HepG2 (cell line): ENCODE data around the gene ABCA3. TPM values are rescaled to one million over a fixed set of nuclear protein-coding genes. Genes with fewer than 3 reads are reported as not detected.

Experiments
- ATF3 ChIP-seq: sonication (generic); formaldehyde crosslinking; IDR thresholded peaks from 2 replicates; pipeline ENCODE4 v1.4.0; 2020; ENCODE audit warnings: missing genetic modification reagents
- BCL6 ChIP-seq: IDR thresholded peaks from 2 replicates; pipeline ENCODE4 v1.6.1; 2016; ENCODE audit warnings: missing genetic modification reagents, missing compliant biosample characterization
- BRCA1 ChIP-seq: sonication (generic); formaldehyde crosslinking; IDR thresholded peaks from 2 replicates; pipeline ENCODE4 v1.4.0; 2020; ENCODE audit warnings: missing genetic modification reagents
- EHMT2 ChIP-seq: fragments of 200-600 bp; sonication (generic); IDR thresholded peaks from 2 replicates; pipeline ENCODE4 v1.7.0; 2017; ENCODE audit warnings: antibody characterized with exemption, low read depth, low read length, borderline replicate concordance
- FOXO1 ChIP-seq: sonication (generic); formaldehyde crosslinking; IDR thresholded peaks from 2 replicates; pipeline ENCODE4 v1.4.0; 2020; ENCODE audit warnings: missing genetic modification reagents
- KDM2A ChIP-seq: sonication (generic); formaldehyde crosslinking; IDR thresholded peaks from 2 replicates; pipeline ENCODE4 v1.4.0; 2020; ENCODE audit warnings: low read depth, missing genetic modification reagents, borderline replicate concordance
- KDM5A ChIP-seq: fragments of 200-600 bp; sonication (generic); IDR thresholded peaks from 2 replicates; pipeline ENCODE4 v1.7.0; 2018; ENCODE audit warnings: antibody characterized with exemption, mild to moderate bottlenecking, low read length, borderline replicate concordance
- KLF13 ChIP-seq: sonication (generic); formaldehyde crosslinking; IDR thresholded peaks from 2 replicates; pipeline ENCODE4 v1.4.0; 2020; ENCODE audit warnings: mild to moderate bottlenecking, missing genetic modification reagents
- LRRFIP1 ChIP-seq: sonication (generic); formaldehyde crosslinking; conservative IDR thresholded peaks from 2 replicates; pipeline ENCODE4 v1.4.0; 2020; ENCODE audit warnings: missing genetic modification reagents
- NPAS2 ChIP-seq: sonication (generic); formaldehyde crosslinking; IDR thresholded peaks from 2 replicates; pipeline ENCODE4 v1.8.0; 2022; ENCODE audit warnings: mild to moderate bottlenecking, missing genetic modification reagents, borderline replicate concordance
- PCBP1 ChIP-seq: fragments of 200-400 bp; formaldehyde crosslinking; IDR thresholded peaks from 2 replicates; pipeline ENCODE4 v1.6.1; 2017; ENCODE audit warnings: mild to moderate bottlenecking, low read depth, low read length, borderline replicate concordance
- PTBP1 ChIP-seq: fragments of 200-400 bp; formaldehyde crosslinking; IDR thresholded peaks from 2 replicates; pipeline ENCODE4 v1.6.1; 2018; ENCODE audit warnings: low read length, low read depth; ENCODE audit not compliant: poor library complexity, severe bottlenecking
- SNAPC2 ChIP-seq: sonication (generic); formaldehyde crosslinking; IDR thresholded peaks from 2 replicates; pipeline ENCODE4 v1.8.1; 2022; ENCODE audit warnings: mild to moderate bottlenecking, missing genetic modification reagents
- SOX13 ChIP-seq, 3 experiments: fragments of 450-650 bp in 1 of 3; sonication (generic) in 1 of 3; formaldehyde crosslinking in 1 of 3; IDR thresholded peaks in 2 of 3; conservative IDR thresholded peaks in 1 of 3; 2 replicates each; pipeline versions ENCODE4 v1.5.0 to v1.6.1; 2016 to 2020; ENCODE audit warnings: antibody characterized with exemption in 1 of 3, mild to moderate bottlenecking in 1 of 3, missing compliant biosample characterization in 1 of 3, missing genetic modification reagents in 1 of 3, moderate library complexity in 1 of 3
- XBP1 ChIP-seq: sonication (generic); formaldehyde crosslinking; IDR thresholded peaks from 2 replicates; pipeline ENCODE4 v1.5.0; 2020; ENCODE audit warnings: missing genetic modification reagents
- ZBTB43 ChIP-seq: sonication (generic); formaldehyde crosslinking; conservative IDR thresholded peaks from 2 replicates; pipeline ENCODE4 v1.4.0; 2020; ENCODE audit warnings: missing genetic modification reagents
- ZNF549 ChIP-seq: sonication (generic); formaldehyde crosslinking; IDR thresholded peaks from 2 replicates; pipeline ENCODE4 v1.5.0; 2020; ENCODE audit warnings: missing genetic modification reagents
- ZNF792 ChIP-seq: IDR thresholded peaks from 2 replicates; pipeline ENCODE4 v1.6.1; 2016
- ZNF816 ChIP-seq: sonication (generic); formaldehyde crosslinking; IDR thresholded peaks from 2 replicates; pipeline ENCODE4 v1.8.0; 2022; ENCODE audit warnings: missing genetic modification reagents, mild to moderate bottlenecking, borderline replicate concordance
- ZNF883 ChIP-seq: sonication (generic); formaldehyde crosslinking; IDR thresholded peaks from 2 replicates; pipeline ENCODE4 v1.5.1; 2020; ENCODE audit warnings: mild to moderate bottlenecking, missing genetic modification reagents; ENCODE audit errors: not compliant biosample characterization
- ZNF891 ChIP-seq: sonication (generic); formaldehyde crosslinking; IDR thresholded peaks from 2 replicates; pipeline ENCODE4 v1.5.0; 2020; ENCODE audit warnings: mild to moderate bottlenecking, missing genetic modification reagents
- ZSCAN30 ChIP-seq: sonication (generic); formaldehyde crosslinking; IDR thresholded peaks from 2 replicates; pipeline ENCODE4 v1.5.0; 2020; ENCODE audit warnings: mild to moderate bottlenecking, missing genetic modification reagents
- polyA plus RNA-seq, 8 experiments: library from polyadenylated mRNA; depleted of rRNA in 3 of 8; stranded (reverse) in 7 of 8; unstranded in 1 of 8; fragments of >200 nt; fragmentation: Illumina TruSeq in 4 of 8; extraction: Trizol in 4 of 8; gene quantifications; 2 replicates each; pipeline versions ENCODE4 v1.2.1 to v1.2.3, GENCODE V29; 2011 to 2016; ENCODE audit warnings: low read depth in 4 of 8, missing spikeins in 1 of 8, mixed read lengths in 1 of 8; ENCODE audit not compliant: insufficient read depth in 1 of 8
- total RNA-seq, 5 experiments: library from RNA; depleted of rRNA; stranded (reverse); fragments of >200 nt; fragmentation: Illumina TruSeq; extraction: Trizol; gene quantifications; 2 replicates each; pipeline ENCODE4 v1.2.3, GENCODE V29; 2016; ENCODE audit warnings: low read depth in 1 of 5
- TF ChIP-seq, protein P1 (sequence below): sonication (generic); formaldehyde crosslinking; IDR thresholded peaks from 2 replicates; pipeline ENCODE4 v1.4.0; 2020; ENCODE audit warnings: low read depth, mild to moderate bottlenecking, missing genetic modification reagents

The ABCA3 gene
- total and polyA plus RNA-seq, 2 of the 13 experiments (the other 11 are each of a cell fraction or from before 2014, with no cell fraction given): 0.60 to 1.5 TPM

GRCh38 chr16:2267913-2268666, 72.4 kb downstream of the ABCA3 start, which contains the start of gene RNPS1 (continued):
- TF ChIP-seq ZBTB43 (CRISPR knock-in tag) (0 out of 2 replicates have a peak, but pooled peaks have one; percentile 13), ZNF816 (CRISPR knock-in tag) (peak; percentile 71; the same call in 1 of the 2 replicates), XBP1 (CRISPR knock-in tag) (no peak), EHMT2 (no peak), ZNF792 (CRISPR knock-in tag) (peak; percentile 69; the same call in 1 of the 2 replicates), ZNF549 (no peak), LRRFIP1 (CRISPR knock-in tag) (no peak), ZSCAN30 (CRISPR knock-in tag) (0 out of 2 replicates have a peak, but pooled peaks have one; percentile 62), FOXO1 (CRISPR knock-in tag) (peak; percentile 10; the same call in 1 of the 2 replicates), ZNF883 (CRISPR knock-in tag) (peak; percentile 74), ATF3 (CRISPR knock-in tag) (peak; percentile 54; the same call in 1 of the 2 replicates), KLF13 (CRISPR knock-in tag) (peak; percentile 98), KDM5A (peak; percentile 97), BRCA1 (peak; percentile 8; the same call in 1 of the 2 replicates), PCBP1 (peak; percentile 89; the same call in 1 of the 2 replicates), KDM2A (peak; percentile 82), SOX13 (IDR thresholded peaks at IDR 0.05) (peak; percentile 17; the same call in 1 of the 2 replicates), SOX13 (CRISPR knock-in tag; conservative IDR thresholded peaks at IDR 0.05 in 1 of 2, IDR thresholded peaks at IDR 0.05 in 1 of 2) (peak in 1 of 2 experiments; percentile 49; a peak in 2 of 4 replicates), SNAPC2 (CRISPR knock-in tag) (peak; percentile 78; the same call in 1 of the 2 replicates), NPAS2 (CRISPR knock-in tag) (no peak), PTBP1 (no peak), ZNF891 (CRISPR knock-in tag) (peak; percentile 59; the same call in 1 of the 2 replicates), BCL6 (peak; percentile 42; the same call in 1 of the 2 replicates)
- TF ChIP-seq, protein P1, sequence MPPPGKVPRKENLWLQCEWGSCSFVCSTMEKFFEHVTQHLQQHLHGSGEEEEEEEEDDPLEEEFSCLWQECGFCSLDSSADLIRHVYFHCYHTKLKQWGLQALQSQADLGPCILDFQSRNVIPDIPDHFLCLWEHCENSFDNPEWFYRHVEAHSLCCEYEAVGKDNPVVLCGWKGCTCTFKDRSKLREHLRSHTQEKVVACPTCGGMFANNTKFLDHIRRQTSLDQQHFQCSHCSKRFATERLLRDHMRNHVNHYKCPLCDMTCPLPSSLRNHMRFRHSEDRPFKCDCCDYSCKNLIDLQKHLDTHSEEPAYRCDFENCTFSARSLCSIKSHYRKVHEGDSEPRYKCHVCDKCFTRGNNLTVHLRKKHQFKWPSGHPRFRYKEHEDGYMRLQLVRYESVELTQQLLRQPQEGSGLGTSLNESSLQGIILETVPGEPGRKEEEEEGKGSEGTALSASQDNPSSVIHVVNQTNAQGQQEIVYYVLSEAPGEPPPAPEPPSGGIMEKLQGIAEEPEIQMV (CRISPR knock-in tag): peak; percentile 82; the same call in 1 of the 2 replicates
